Parathyroid adenoma (tissue), 2 donors: ENCODE results near the gene SYT13.

Experiments used
- H2AFZ ChIP-seq: fragments of 300-600 bp; sonication (generic); one replicate; pipeline ENCODE4 v1.7.0; 2017; ENCODE audit warnings: antibody characterized with exemption, mild to moderate bottlenecking
- H3K27ac ChIP-seq: fragments of 300-600 bp; sonication (generic); one replicate; pipeline ENCODE4 v1.7.0; 2017
- H3K27me3 ChIP-seq: fragments of 300-600 bp; sonication (generic); one replicate; pipeline ENCODE4 v1.7.0; 2017; ENCODE audit warnings: low read length; ENCODE audit not compliant: control insufficient read depth, insufficient read depth
- H3K36me3 ChIP-seq: fragments of 300-600 bp; sonication (generic); one replicate; pipeline ENCODE4 v1.7.0; 2017; ENCODE audit warnings: low read length; ENCODE audit not compliant: control insufficient read depth, insufficient read depth
- H3K4me1 ChIP-seq: fragments of 300-600 bp; sonication (generic); one replicate; pipeline ENCODE4 v1.7.0; 2017; ENCODE audit warnings: control low read depth
- H3K4me2 ChIP-seq: fragments of 300-600 bp; sonication (generic); one replicate; pipeline ENCODE4 v1.7.0; 2017; ENCODE audit warnings: low read length
- H3K4me3 ChIP-seq: fragments of 300-600 bp; sonication (generic); one replicate; pipeline ENCODE4 v1.7.0; 2017; ENCODE audit warnings: low read depth, low read length
- H3K79me2 ChIP-seq: fragments of 300-600 bp; sonication (generic); one replicate; pipeline ENCODE4 v1.7.0; 2017; ENCODE audit warnings: control low read depth
- H3K9ac ChIP-seq: fragments of 300-600 bp; sonication (generic); one replicate; pipeline ENCODE4 v1.7.0; 2017; ENCODE audit warnings: mild to moderate bottlenecking
- H3K9me3 ChIP-seq: fragments of 300-600 bp; sonication (generic); one replicate; pipeline ENCODE4 v1.7.0; 2017; ENCODE audit warnings: low read length; ENCODE audit not compliant: control insufficient read depth
- TF ChIP-seq, protein P1 (sequence below): fragments of 300-600 bp; sonication (generic); IDR thresholded peaks from one replicate; pipeline ENCODE4 v1.7.0; 2017; ENCODE audit warnings: antibody characterized with exemption, mild to moderate bottlenecking
- donor health status: primary hyperparathyroidism.

The SYT13 gene

GRCh38 chr11:45259592-45259991 is 26.5 kb downstream of the SYT13 start:
- no peak overlapping the region for H3K4me3 ChIP-seq
- no peaks in the 10 kb centered on the region for H3K36me3 ChIP-seq
- no peaks in the 10 kb centered on the region for H3K9me3 ChIP-seq
- no peak overlapping the region for H3K27ac ChIP-seq
- no peaks in the 10 kb centered on the region for H3K4me1 ChIP-seq
- no peak overlapping the region for H3K9ac ChIP-seq
- no peaks in the 10 kb centered on the region for H3K27me3 ChIP-seq
- TF ChIP-seq, protein P1, sequence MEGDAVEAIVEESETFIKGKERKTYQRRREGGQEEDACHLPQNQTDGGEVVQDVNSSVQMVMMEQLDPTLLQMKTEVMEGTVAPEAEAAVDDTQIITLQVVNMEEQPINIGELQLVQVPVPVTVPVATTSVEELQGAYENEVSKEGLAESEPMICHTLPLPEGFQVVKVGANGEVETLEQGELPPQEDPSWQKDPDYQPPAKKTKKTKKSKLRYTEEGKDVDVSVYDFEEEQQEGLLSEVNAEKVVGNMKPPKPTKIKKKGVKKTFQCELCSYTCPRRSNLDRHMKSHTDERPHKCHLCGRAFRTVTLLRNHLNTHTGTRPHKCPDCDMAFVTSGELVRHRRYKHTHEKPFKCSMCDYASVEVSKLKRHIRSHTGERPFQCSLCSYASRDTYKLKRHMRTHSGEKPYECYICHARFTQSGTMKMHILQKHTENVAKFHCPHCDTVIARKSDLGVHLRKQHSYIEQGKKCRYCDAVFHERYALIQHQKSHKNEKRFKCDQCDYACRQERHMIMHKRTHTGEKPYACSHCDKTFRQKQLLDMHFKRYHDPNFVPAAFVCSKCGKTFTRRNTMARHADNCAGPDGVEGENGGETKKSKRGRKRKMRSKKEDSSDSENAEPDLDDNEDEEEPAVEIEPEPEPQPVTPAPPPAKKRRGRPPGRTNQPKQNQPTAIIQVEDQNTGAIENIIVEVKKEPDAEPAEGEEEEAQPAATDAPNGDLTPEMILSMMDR: no peak
- H3K4me2 ChIP-seq: no peak overlapping the region
- H2AFZ ChIP-seq: no peak overlapping the region
- no peaks in the 10 kb centered on the region for H3K79me2 ChIP-seq

DNA sequence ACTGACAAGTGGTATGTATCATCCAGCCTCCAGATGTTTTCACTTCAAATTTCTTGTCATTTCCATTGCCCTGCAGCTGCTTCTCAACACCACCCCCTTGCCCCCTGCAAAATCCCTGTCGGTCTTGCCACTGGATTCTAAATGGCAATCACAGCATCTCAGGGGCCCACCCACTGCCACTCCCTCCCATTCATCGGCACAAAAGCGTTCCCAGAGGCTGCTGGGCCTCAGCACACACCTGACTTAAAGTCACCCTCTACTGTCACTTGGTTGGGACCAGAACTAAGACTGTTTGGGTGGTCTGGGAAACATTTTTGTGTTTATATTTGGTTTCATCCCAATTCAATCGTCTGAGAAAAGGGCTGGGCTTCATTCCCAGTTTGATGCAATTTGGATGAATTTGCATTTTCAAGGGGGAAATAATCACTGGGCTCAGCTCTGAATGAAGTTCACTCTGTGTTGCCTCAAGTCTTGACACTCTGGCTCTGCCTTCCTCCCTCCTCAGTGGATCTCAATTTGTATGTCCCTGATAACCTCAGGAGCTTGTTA is 27.1 kb downstream of the SYT13 start:
- Histone ChIP-seq H3K27ac (no peak overlapping the region), H2AFZ (no peak overlapping the region)

DNA sequence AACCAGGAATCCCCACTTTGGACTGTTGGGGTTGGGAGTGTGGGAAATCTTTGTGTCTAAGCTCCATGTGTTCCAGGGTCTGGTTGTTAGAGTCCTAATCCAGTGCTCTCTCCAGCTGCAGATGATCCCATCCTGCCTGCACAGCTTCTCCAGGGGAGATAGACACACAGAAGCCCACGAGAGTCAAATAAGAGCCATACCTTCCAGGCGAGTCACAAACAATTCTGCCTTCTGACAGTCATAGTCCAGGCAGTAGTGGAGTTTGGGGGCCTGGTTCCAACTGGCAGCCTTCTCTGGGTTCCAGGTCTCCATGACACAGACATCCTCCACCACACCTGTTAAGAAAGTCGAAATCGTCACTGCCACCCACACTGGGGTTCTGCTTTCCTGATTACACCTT is 32.1 kb downstream of the SYT13 start:
- Histone ChIP-seq H3K27me3 (no peaks in the 10 kb centered on the region), H3K27ac (no peak overlapping the region), H3K4me3 (no peak overlapping the region), H3K9ac (no peak overlapping the region), H3K9me3 (no peaks in the 10 kb centered on the region), H2AFZ (no peak overlapping the region), H3K79me2 (no peaks in the 10 kb centered on the region), H3K36me3 (no peaks in the 10 kb centered on the region), H3K4me2 (no peak overlapping the region), H3K4me1 (no peaks in the 10 kb centered on the region)
- TF ChIP-seq, protein P1: no peak

More for the DNA sequence above, 27.1 kb downstream of the SYT13 start:
- no peaks in the 10 kb centered on the region for H3K27me3 ChIP-seq
- no peak overlapping the region for H3K4me3 ChIP-seq
- H3K36me3 ChIP-seq: no peaks in the 10 kb centered on the region
- no peak overlapping the region for H3K4me2 ChIP-seq
- no peaks in the 10 kb centered on the region for H3K9me3 ChIP-seq
- no peak overlapping the region for H3K9ac ChIP-seq
- no peaks in the 10 kb centered on the region for H3K4me1 ChIP-seq
- H3K79me2 ChIP-seq: no peaks in the 10 kb centered on the region
- TF ChIP-seq, protein P1: no peak

GRCh38 chr11:45253640-45254039 is 32.5 kb downstream of the SYT13 start:
- no peak overlapping the region for H3K27ac ChIP-seq
- H3K9ac ChIP-seq: no peak overlapping the region
- no peak overlapping the region for H3K4me3 ChIP-seq
- no peaks in the 10 kb centered on the region for H3K27me3 ChIP-seq
- H2AFZ ChIP-seq: no peak overlapping the region
- H3K9me3 ChIP-seq: no peaks in the 10 kb centered on the region
- no peak overlapping the region for H3K4me2 ChIP-seq
- no peaks in the 10 kb centered on the region for H3K4me1 ChIP-seq
- no peaks in the 10 kb centered on the region for H3K79me2 ChIP-seq
- no peaks in the 10 kb centered on the region for H3K36me3 ChIP-seq
- TF ChIP-seq, protein P1: no peak

- H3K9me3 ChIP-seq: no peaks in the 10 kb centered on the region
- H2AFZ ChIP-seq: no peak overlapping the region
- H3K36me3 ChIP-seq: no peaks in the 10 kb centered on the region
- no peak overlapping the region for H3K4me2 ChIP-seq
- H3K79me2 ChIP-seq: no peaks in the 10 kb centered on the region
- TF ChIP-seq, protein P1: no peak
- no peaks in the 10 kb centered on the region for H3K4me1 ChIP-seq
- H3K27me3 ChIP-seq: no peaks in the 10 kb centered on the region
- no peak overlapping the region for H3K27ac ChIP-seq
- H3K9ac ChIP-seq: no peak overlapping the region
- H3K4me3 ChIP-seq: no peak overlapping the region
These were observed 33.3 kb downstream of the SYT13 start for GRCh38 chr11:45252877-45253276.
